Hindlimb muscle (tissue), 1 donor: ENCODE data around the gene CYP2S1. TPM values are rescaled to one million over a fixed set of nuclear protein-coding genes. Genes with fewer than 3 reads are reported as not detected.

ENCODE experiments used
- DNase-seq: peaks from one replicate; pipeline ENCODE4 v3.0.0-alpha.2; 2013
- polyA plus RNA-seq: library from polyadenylated mRNA; unstranded; fragments of 120-200 nt; gene quantifications from one replicate; pipeline ENCODE4 v1.2.1, GENCODE V29; 2013; ENCODE audit not compliant: insufficient read length

Gene CYP2S1
- polyA plus RNA-seq, 1 donor, result 0.46 TPM

DNA sequence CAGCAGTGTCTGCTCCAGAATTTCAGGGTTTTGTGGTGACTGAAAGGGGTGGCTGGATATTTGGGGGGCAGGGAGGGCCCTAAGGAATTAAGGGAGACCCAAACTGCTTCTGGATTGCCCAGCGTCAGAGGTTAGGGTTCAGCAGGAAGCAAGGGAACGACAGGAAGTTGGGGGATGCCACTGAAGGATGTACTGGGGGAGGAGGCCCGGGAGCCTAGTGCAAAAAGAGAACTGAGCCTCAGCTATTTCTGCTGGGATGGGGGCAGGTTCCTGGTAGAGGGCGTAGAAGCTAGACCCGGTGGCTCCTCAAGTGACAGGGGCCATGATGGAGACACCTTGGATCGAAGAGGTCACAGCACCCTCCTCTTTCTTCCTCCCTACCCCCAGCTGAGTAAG is 1.1 kb downstream of the CYP2S1 start:
- no peak for DNase-seq

DNA sequence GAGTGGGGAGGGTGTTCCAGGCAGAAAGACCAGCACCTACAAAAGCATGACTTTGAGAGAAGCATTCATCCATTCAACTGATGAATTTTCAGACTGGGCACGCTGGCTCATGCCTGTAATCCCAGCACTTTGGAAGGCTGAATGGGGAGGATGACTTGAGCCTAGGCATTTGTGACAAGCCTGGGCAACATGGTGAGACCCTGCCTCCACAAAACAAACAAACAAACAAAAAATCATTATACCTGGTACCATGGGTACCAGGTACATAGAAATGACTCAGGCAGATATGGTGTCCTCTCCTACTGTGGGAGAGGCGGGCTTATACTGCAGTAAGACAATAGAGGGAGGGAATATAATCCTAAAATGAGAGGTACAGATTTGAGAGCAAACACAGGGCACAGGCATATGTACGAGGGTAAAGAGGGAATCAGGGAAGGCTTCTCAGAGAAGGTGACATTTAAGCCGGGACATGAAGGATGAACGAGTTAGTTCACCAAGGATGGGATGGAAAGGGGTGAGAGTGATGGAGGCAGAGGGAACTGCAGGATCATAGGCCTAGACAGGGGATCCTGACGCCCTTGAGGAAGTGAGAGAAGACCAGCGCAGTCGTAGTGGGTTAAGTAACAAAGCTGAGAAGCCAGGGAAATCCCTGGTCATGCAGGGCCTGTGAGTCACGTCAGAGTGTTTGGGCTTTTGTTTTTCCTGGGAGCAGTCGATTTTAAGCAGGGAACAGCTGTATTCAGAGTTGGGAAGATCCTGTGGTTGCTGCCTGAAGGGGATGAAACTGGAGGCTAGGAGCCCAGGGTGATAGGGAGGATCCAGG is 2.9 kb downstream of the CYP2S1 start:
- no peak for DNase-seq

DNA sequence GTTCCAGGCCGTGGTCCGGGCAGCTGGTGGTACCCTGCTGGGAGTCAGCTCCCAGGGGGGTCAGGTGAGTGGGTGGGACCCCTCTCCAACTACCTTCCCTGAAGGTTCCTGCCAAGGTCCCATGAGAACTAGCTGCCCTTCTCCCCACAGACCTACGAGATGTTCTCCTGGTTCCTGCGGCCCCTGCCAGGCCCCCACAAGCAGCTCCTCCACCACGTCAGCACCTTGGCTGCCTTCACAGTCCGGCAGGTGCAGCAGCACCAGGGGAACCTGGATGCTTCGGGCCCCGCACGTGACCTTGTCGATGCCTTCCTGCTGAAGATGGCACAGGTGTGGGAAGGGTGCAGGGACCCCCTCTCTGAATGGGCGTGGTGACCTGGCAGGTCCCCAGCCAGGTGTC is 5.5 kb downstream of the CYP2S1 start:
- no peak for DNase-seq

DNA sequence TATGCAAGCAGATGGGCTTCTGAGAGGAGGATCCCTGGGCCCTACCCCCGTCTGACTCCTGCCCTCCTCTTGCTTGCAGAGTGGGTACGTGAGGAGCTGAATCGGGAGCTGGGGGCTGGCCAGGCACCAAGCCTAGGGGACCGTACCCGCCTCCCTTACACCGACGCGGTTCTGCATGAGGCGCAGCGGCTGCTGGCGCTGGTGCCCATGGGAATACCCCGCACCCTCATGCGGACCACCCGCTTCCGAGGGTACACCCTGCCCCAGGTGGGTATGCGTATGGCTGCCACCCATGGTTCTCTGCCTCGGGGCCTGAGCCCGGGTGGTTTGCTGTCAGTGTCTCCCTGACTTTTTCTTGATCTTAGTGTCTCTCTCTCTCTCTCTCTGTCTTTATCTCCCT is 10.4 kb downstream of the CYP2S1 start:
- DNase-seq, result no peak

DNA sequence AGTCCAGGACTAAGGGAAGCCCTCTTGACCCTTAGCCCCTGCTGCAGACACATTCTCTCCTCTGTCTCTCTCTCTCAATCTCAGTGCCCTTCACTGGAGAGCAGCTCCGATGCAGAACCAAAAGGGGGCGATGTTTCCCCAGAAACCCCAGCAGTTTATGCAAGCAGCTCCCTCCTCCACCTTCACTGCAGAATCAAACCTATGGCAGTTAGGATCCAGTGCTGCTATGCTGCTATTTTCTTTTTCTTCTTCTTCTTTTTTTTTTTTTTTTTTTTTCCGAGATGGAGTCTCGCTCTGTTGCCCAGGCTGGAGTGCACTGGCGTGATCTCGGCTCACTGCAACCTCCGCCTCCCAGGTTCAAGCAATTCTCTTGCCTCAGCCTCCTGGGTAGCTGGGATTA is 11.3 kb downstream of the CYP2S1 start:
- DNase-seq, result peak; percentile 87

DNA sequence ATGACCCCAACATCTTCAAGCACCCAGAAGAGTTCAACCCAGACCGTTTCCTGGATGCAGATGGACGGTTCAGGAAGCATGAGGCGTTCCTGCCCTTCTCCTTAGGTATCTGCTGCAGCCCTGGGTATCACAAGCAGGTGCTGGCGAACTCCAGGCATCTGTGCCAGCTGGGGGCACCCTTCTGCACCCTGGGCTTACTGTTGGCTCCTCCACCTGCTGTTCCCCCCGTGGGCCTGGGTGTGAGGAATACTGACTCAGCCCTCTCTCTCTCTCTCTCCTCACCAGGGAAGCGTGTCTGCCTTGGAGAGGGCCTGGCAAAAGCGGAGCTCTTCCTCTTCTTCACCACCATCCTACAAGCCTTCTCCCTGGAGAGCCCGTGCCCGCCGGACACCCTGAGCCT is 13.0 kb downstream of the CYP2S1 start:
- no peak for DNase-seq

DNA sequence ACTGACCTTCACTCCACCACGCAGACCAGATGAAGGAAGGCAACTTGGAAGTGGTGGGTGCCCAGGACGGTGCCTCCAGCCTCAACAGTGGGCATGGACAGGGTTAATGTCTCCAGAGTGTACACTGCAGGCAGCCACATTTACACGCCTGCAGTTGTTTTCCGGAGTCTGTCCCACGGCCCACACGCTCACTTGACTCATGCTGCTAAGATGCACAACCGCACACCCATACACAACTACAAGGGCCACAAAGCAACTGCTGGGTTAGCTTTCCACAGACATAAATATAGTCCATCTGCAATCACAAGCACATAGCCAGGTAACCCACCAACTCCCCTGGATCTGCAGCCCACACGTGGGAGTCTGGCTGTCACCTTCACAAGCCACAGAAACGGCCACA is 13.4 kb downstream of the CYP2S1 start:
- no peak for DNase-seq

DNA sequence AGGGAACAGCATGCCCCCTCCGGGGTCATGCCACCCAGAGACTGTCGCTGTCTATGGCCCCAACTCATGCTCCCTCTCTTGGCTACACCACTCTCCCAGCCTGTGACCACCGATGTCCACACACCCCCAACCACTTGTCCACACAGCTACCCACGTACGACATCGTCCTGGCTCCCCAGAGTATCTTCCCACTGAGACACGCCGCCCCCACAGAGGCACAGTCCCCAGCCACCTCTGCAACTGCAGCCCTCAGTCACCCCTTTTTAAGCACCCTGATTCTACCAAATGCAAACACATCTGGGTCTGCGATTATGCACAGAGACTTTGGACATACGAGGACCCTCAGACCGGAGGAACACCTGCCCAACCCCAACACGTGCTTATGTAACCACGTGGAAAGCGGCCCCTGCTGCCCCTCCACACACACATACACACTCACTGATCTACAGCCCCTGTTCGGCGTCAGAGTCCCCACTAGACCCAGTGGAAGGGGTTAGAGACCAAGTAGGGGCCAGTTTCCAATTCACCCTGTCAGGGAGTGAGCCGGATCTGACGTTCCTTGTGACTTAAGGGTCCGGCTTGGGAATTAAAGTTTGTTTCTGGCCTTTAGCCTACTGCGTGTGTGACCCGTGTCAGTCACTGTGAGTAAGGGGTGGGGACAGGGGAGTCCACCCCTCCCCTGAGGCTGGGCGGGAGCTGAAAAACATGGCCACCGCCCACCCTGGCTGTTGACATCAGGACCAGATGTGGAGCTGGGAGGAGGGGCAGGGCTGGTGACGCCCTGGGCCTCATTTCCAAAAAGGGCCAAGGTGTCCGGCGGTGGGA is 14.1 kb downstream of the CYP2S1 start:
- peak; percentile 78 for DNase-seq

DNA sequence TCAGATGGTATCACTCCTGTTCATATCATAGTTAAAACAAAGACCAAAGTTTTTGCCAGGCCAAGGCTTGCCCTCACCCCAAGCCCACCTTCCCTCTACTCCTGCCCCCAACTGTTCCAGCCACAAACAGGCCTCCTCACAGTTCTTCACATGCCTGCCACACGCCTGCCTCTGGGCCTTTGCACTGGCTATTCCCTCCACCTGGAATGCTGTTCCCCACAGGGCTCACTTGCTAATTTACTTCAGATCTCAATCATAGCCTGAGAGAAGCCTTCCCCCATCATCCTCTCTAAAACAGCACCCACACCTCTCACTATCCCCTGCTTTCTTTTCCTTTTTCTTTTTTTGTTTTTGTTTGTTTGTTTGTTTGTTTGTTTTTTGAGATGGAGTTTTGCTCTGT is 21.1 kb downstream of the CYP2S1 start:
- no peak for DNase-seq

DNA sequence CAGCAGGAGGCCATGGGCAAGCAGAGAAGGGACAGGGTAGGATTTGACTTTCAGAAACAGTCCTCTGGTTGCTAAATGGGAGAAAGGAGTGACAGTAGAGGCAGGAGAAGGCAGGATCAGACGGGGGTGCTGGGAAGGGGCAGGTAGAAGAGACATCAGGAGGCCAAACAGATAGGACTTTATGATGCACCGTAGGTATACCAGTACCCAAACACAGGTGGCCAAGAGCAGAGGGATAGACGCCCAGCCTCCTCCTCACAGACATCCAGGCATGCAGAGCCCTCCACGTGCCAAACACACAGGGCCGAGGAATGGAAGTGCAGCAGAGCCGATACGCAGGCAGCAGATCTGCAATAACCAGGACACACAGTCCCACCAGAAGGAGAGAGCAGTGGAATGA is 24.7 kb downstream of the CYP2S1 start:
- no peak for DNase-seq

DNA sequence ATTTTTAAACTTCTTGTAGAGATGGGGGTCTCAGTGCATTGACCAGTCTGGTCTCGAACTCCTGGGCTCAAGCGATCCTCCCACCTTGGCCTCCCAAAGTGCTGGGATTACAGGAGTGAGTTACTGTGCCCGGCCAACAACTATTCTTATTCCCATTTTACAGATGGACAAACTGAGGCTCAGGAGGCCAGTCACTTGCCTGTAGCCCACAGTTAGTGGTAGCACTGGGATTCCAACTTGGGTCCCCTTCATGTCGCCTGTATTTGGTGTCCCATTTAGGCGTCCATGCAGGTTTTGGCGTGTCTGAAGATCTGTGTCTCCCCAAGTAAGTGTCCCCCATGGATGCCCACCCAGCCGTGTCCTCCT is 25.2 kb downstream of the CYP2S1 start:
- no peak for DNase-seq

DNA sequence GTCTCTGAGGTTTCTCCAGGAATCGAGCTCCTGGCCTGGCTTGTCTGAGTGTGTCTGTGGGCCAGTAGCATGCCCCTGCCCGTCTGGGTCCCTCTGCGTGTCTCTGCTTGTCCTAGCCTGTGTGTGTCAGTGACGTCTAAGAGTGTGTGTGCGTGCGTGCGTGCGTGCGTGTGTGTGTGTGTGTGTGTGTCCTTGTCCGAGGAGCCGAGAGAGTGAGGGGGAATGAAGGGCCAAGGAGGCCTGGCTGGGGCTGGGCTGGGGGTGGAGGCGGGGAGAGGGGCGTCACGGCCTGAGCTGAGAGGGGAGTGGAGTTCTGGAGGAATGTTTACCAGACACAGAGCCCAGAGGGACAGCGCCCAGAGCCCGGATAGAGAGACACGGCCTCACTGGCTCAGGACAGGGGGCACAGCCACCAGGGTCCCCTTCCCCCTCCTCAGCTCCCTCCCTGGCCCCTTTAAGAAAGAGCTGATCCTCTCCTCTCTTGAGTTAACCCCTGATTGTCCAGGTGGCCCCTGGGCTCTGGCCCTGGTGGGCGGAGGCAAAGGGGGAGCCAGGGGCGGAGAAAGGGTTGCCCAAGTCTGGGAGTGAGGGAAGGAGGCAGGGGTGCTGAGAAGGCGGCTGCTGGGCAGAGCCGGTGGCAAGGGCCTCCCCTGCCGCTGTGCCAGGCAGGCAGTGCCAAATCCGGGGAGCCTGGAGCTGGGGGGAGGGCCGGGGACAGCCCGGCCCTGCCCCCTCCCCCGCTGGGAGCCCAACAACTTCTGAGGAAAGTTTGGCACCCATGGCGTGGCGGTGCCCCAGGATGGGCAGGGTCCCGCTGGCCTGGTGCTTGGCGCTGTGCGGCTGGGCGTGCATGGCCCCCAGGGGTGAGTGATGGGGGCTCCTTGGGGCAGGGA is 25.8 kb downstream of the CYP2S1 start, which contains the start of gene AXL:
AXL (plus strand) TSS at position 609 of the 893 bp plus-strand sequence; CDS start at position 779, 170 bp downstream.
- peak; percentile 83 for DNase-seq

DNA sequence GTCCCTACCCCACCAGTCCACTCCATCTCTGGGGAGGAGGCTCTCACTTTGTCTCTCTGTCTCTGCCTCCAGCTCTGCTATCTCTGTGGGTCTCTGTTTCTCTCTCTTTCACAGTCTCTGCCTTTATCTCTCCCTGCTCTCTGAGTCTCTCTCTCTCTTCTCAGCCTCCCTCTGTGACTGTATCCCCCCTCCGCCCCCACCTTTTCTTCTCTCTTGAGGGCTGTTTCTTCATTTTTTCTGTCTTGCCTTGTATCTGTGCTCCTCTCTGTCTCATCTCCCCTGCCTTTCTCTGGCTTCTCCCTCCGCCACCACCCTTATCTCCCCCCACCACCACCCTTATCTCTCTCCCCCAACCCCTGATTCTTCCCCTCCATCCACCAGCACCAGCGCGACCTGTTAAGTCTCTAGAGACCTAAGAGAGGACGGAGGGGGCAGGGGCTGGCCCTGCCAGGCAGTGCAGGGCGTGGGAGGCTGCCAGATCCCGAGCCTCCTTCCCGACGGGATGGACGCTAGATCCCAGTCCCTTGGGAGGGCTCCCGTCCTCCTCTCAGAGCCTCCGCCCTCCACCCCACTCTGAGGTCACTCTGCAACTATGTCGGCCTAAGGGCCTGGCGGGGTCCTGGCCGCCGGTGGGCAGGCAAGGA is 27.0 kb downstream of the CYP2S1 start:
- no peak for DNase-seq

DNA sequence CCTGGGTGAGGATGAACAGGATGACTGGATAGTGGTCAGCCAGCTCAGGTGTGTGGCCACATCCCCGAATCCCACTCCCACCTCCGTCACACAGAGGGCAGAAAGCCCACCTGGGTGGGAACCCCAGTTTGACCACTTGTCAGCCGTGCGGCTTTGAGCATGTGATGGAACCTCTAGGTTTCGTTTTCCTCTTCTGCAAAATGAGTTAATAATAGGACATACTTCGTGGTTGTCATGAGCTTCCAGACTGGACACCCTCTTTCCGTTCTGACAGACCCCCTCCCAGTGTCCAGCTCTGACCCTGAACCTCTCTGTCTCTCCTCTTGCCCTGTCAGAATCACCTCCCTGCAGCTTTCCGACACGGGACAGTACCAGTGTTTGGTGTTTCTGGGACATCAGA is 27.8 kb downstream of the CYP2S1 start:
- DNase-seq, result no peak

DNA sequence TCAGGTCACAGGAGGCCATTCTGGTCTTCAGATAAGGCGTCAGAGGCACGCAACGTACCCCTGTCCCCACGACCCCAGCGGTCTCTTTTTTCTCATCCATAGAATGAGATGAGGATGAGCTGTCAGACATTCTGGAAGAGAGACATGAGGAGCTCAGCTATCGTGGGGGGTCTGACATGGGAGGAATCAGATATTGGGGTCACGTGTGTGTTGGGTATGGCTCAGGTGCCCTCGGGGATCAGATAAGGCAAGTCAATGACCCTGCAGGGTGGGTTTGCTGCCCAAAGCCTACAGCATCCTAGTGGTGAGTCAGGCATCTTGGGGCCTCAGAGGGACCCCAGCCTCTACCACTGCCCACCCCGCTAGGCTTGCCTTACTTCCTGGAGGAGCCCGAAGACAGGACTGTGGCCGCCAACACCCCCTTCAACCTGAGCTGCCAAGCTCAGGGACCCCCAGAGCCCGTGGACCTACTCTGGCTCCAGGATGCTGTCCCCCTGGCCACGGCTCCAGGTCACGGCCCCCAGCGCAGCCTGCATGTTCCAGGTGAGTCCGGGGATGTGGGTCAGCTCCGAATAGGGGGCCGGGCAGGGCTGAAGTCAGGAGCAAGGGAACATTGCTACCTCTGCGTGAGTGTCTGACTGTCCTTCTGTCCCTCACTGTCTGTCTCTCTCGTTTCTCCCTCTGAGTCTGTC is 28.6 kb downstream of the CYP2S1 start:
- no peak for DNase-seq

DNA sequence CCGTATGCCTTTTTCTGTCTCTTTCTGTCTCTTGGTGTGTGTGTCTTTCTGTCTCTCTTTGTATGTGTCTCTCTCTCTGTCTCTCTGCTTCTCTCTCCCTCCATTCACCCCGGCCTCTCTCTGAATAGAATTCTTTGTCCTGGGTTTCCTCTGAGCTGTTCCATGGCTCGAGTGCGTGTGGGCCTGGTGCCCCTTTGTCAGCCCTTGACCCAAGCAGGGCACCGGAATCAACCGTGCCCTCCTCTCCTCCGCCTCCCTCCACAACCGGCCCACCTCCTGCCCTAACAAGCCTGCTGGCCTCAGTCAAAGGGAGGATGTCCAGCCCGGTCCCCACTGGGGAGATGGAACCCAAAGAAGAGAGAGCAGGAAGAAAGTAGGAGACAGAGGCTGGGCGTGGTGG is 29.2 kb downstream of the CYP2S1 start:
- no peak for DNase-seq

DNA sequence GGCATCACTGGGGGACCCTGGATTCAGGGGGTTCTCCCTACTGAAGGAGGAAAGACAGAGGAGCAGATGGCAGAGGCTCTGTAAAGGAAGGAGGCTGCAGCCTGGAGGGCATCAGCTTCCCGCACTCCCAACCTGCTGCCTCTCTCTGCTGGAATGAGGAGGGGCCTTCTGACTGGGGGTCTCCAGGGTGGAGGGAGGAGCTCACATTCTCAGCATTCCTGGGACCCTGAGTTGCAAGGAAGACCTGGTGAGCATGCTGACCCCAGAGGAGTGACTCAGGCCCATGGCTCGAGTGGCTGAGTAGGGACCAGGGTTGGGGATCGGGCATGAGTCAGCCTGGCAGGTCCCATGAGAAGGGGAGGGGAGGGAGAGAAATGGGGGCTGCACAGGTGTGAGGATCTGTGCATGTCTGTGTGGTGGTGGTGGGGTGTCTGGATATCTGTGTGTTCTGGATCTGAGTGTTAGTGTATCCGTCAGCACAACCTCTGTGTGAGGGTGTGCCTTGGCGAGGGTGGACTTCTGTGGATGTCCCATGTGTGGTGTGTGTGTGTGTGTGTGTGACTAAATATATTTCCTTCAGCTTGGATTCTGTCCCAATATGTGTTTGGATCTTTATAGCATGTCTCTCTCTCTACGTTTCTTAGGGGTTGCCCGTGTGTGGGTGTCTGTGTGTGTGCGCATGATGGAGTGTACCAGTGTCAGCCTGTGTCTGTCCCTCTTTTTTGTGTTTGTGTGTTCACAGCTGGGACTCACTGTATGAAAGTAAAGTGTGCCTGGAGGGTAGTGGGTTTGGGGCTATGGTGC is 30.6 kb downstream of the CYP2S1 start:
- no peak for DNase-seq

DNA sequence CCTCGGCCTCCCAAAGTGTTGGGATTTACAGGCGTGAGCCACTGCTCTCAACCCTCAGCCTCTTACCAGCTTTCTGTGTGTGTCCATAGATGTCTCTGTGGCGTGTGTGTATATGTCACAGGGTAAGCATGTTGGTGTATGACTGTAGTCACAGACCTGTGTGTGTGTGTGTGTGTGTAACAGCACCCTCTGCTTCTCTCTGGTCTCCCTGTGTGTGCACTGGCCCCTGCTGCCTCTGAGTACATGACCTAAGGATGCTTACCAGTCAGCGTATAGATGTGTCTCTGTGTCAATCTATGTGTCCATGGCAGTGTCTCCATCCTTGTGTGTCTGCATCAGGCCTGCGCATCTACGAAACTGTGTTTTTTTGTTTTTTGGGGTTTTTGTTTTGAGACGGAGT is 31.6 kb downstream of the CYP2S1 start:
- no peak for DNase-seq

DNA sequence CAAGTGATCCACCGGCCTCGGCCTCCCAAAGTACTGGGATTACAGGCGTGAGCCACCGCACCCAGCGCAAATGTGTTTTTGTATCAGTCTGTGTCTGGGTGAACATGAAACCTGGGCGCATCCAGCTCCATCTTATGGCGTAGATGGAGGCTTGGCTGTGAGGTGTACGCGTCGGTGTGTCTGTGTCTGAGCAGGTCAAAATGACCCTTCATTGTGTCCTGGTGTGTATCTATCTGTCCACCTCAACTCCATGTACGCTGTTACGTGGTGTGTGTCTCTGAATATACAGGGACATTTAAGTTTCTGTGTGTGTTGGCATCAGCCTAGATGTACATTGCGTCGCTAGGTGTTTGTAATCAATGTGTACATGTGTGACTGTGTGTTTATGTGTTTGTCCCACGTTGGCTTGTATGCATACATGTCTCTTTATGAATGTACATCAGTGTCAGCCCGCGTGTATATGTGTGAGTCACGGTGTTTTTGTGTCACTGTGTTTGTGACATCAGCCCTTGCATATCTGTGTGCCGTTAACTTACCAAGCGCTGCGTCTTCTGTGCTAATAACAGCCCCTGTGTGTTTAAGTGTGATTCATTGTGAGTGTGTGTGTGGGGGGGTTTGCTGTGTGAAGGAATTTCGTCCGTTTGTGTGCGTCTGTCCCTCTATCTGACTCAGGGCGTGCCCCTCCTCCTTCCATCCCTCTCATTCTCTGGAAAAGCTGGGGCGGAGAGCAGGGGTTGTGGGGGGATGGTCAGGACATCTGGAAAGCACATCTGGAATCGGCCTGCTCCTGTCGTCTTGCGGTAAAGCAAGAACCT is 32.4 kb downstream of the CYP2S1 start:
- DNase-seq, result peak; percentile 86
